Activated naive CD8-positive, alpha-beta T cell treated with anti-CD3 and anti-CD28 coated beads for 36 hours (primary cell): ENCODE data around the gene ZNF487. TPM values are rescaled to one million over a fixed set of nuclear protein-coding genes. Genes with fewer than 3 reads are reported as not detected.

ENCODE experiments used
- DNase-seq: peaks from one replicate; pipeline ENCODE4 v3.0.0; 2021
- H3K27ac Mint-ChIP-seq: one replicate; pipeline ENCODE4 v1.8.0; 2022; ENCODE audit warnings: mild to moderate bottlenecking, moderate library complexity, mixed read lengths
- H3K27me3 Mint-ChIP-seq: one replicate; pipeline ENCODE4 v1.8.0; 2022; ENCODE audit warnings: mild to moderate bottlenecking, mixed read lengths
- H3K36me3 Mint-ChIP-seq: one replicate; pipeline ENCODE4 v1.8.0; 2021; ENCODE audit warnings: mild to moderate bottlenecking, mixed read lengths
- H3K4me1 Mint-ChIP-seq: one replicate; pipeline ENCODE4 v1.8.0; 2021; ENCODE audit warnings: mixed read lengths
- H3K4me3 Mint-ChIP-seq: one replicate; pipeline ENCODE4 v1.8.0; 2022; ENCODE audit warnings: mild to moderate bottlenecking, moderate library complexity, mixed read lengths
- H3K9me3 Mint-ChIP-seq: one replicate; pipeline ENCODE4 v1.8.0; 2022; ENCODE audit warnings: mixed read lengths
- total RNA-seq, 2 experiments: library from RNA; stranded (reverse); gene quantifications; one replicate each; pipeline ENCODE4 v1.2.3, GENCODE V29; 2021

ZNF487 gene
- total RNA-seq, 2 experiments from 2014 or later = 2.4 to 2.9 TPM

- no peak for DNase-seq
- Mint-ChIP-seq H3K4me3 (no peak overlapping the region), H3K36me3 (peaks cover 35% of the 10 kb centered on the region), H3K27me3 (no peaks in the 10 kb centered on the region), H3K9me3 (peaks cover 40% of the 10 kb centered on the region), H3K4me1 (no peaks in the 10 kb centered on the region), H3K27ac (no peak overlapping the region)
These were observed 45.6 kb downstream of the ZNF487 start for GRCh38 chr10:43482319-43483078.

GRCh38 chr10:43491855-43492254 lies 54.9 kb downstream of the ZNF487 start:
- H3K4me3 Mint-ChIP-seq = no peak overlapping the region
- H3K27ac Mint-ChIP-seq = no peak overlapping the region
- DNase-seq = no peak
- peaks cover 4% of the 10 kb centered on the region for H3K36me3 Mint-ChIP-seq
- peaks cover 9% of the 10 kb centered on the region for H3K9me3 Mint-ChIP-seq
- no peaks in the 10 kb centered on the region for H3K27me3 Mint-ChIP-seq
- no peaks in the 10 kb centered on the region for H3K4me1 Mint-ChIP-seq

GRCh38 chr10:43502931-43503330 lies 66.0 kb downstream of the ZNF487 start:
- H3K4me1 Mint-ChIP-seq = no peaks in the 10 kb centered on the region
- DNase-seq = no peak
- H3K9me3 Mint-ChIP-seq = peaks cover 2% of the 10 kb centered on the region
- no peak overlapping the region for H3K4me3 Mint-ChIP-seq
- peaks cover 6% of the 10 kb centered on the region for H3K36me3 Mint-ChIP-seq
- H3K27me3 Mint-ChIP-seq = no peaks in the 10 kb centered on the region
- H3K27ac Mint-ChIP-seq = no peak overlapping the region

GRCh38 chr10:43524434-43525247 lies 87.7 kb downstream of the ZNF487 start:
- H3K4me3 Mint-ChIP-seq = no peak overlapping the region
- DNase-seq = no peak
- peaks cover 19% of the 10 kb centered on the region for H3K36me3 Mint-ChIP-seq
- peaks cover 66% of the 10 kb centered on the region for H3K9me3 Mint-ChIP-seq
- H3K27ac Mint-ChIP-seq = no peak overlapping the region
- no peaks in the 10 kb centered on the region for H3K4me1 Mint-ChIP-seq
- no peaks in the 10 kb centered on the region for H3K27me3 Mint-ChIP-seq

Other genes starting within 250 kb of the ZNF487 start
- under 1 TPM; 0.40 to 0.45 TPM for gene RASGEF1A, start 170.0 kb upstream of the ZNF487 start, total RNA-seq
- not detected for gene FXYD4, start 65.5 kb upstream of the ZNF487 start, total RNA-seq
- gene HNRNPF, start 27.9 kb upstream of the ZNF487 start, total RNA-seq = 100 to 1,000 TPM; 530 to 544 TPM
- 1 to 10 TPM; 1.5 to 1.7 TPM for gene ZNF239, start 137.5 kb downstream of the ZNF487 start, total RNA-seq
- 1 to 10 TPM; 7.4 to 9.6 TPM for gene ZNF485, start 169.3 kb downstream of the ZNF487 start, total RNA-seq
- gene ZNF32, start 211.8 kb downstream of the ZNF487 start, total RNA-seq = 10 to 100 TPM; 12.2 to 13.9 TPM